ENCODE measurements around the gene SLC16A10. TPM values are rescaled to one million over a fixed set of nuclear protein-coding genes. Genes with fewer than 3 reads are reported as not detected.

Gene SLC16A10
- polyA plus RNA-seq, 3 donors = 0.05 to 0.15 TPM; not detected in 1

- H3K4me2 ChIP-seq (replicated peaks; ENCODE audit: extremely low read depth, low read length, poor library complexity, severe bottlenecking) = no peak overlapping the region
- no peaks in the 10 kb centered on the region for H4K20me1 ChIP-seq (ENCODE audit: insufficient read depth, low read length)
- Mint-ChIP-seq H3K27me3 (ENCODE audit: low read depth in 3 of 3) (no peaks in the 10 kb centered on the region), H3K4me1 (no peaks in the 10 kb centered on the region), H3K27ac (no peak overlapping the region), H3K4me3 (no peak overlapping the region), H3K9me3 (no peaks in the 10 kb centered on the region), H3K36me3 (no peaks in the 10 kb centered on the region)
- TF ChIP-seq, protein P1, sequence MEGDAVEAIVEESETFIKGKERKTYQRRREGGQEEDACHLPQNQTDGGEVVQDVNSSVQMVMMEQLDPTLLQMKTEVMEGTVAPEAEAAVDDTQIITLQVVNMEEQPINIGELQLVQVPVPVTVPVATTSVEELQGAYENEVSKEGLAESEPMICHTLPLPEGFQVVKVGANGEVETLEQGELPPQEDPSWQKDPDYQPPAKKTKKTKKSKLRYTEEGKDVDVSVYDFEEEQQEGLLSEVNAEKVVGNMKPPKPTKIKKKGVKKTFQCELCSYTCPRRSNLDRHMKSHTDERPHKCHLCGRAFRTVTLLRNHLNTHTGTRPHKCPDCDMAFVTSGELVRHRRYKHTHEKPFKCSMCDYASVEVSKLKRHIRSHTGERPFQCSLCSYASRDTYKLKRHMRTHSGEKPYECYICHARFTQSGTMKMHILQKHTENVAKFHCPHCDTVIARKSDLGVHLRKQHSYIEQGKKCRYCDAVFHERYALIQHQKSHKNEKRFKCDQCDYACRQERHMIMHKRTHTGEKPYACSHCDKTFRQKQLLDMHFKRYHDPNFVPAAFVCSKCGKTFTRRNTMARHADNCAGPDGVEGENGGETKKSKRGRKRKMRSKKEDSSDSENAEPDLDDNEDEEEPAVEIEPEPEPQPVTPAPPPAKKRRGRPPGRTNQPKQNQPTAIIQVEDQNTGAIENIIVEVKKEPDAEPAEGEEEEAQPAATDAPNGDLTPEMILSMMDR (IDR thresholded peaks at IDR 0.05) = no peak
- no peak overlapping the region for H2AFZ ChIP-seq (ENCODE audit: insufficient read depth, low read depth, low read length, poor library complexity, severe bottlenecking)
- H3K36me3 ChIP-seq (replicated peaks in 1 of 2; ENCODE audit: control insufficient read depth in 1 of 2, insufficient read depth in 2 of 2, low read length in 2 of 2) = no peaks in the 10 kb centered on the region
- H3K27me3 ChIP-seq (ENCODE audit: control insufficient read depth in 2 of 2, insufficient read depth in 2 of 2, low read length in 2 of 2) = no peaks in the 10 kb centered on the region
- H3K4me1 ChIP-seq (ENCODE audit: control insufficient read depth in 1 of 2, insufficient read depth in 2 of 2, low read length in 2 of 2) = no peaks in the 10 kb centered on the region
- no peaks in the 10 kb centered on the region for H3K9me3 ChIP-seq (replicated peaks in 1 of 2; ENCODE audit: control insufficient read depth in 1 of 2, insufficient read depth in 1 of 2, low read length in 2 of 2)
- no peak overlapping the region for H3K27ac ChIP-seq (ENCODE audit: low read depth in 1 of 2, low read length in 2 of 2)
- intact Hi-C loops (cut with micrococcal nuclease) = no loop called here
- H3K9ac ChIP-seq (ENCODE audit: insufficient read depth, low read length, poor library complexity, severe bottlenecking) = no peak overlapping the region
- DNase-seq = no peak
- H3K4me3 ChIP-seq (replicated peaks in 1 of 3; ENCODE audit: low read depth in 2 of 3, low read length in 3 of 3) = no peak overlapping the region
- H3K79me2 ChIP-seq (ENCODE audit: insufficient read depth, low read length) = no peaks in the 10 kb centered on the region
- WGBS (ENCODE audit: insufficient coverage) = 94% methylated on average over 3 of the region's 6 CpGs
Observed at GRCh38 chr6:111177131-111177530, 89.8 kb downstream of the SLC16A10 start.

GRCh38 chr6:111183702-111184517 is 96.6 kb downstream of the SLC16A10 start:
- intact Hi-C loops (cut with micrococcal nuclease) = no loop called here
- no peaks in the 10 kb centered on the region for H3K4me1 Mint-ChIP-seq
- WGBS (ENCODE audit: insufficient coverage) = no CpG with 5 or more reads among the region's 5 CpGs

More at GRCh38 chr6:111183702-111184517, 96.6 kb downstream of the SLC16A10 start:
- H3K4me3 ChIP-seq (replicated peaks in 1 of 3; ENCODE audit: low read depth in 2 of 3, low read length in 3 of 3) = no peak overlapping the region
- no peaks in the 10 kb centered on the region for H3K36me3 Mint-ChIP-seq
- no peaks in the 10 kb centered on the region for H3K27me3 ChIP-seq (ENCODE audit: control insufficient read depth in 2 of 2, insufficient read depth in 2 of 2, low read length in 2 of 2)
- peaks cover 0 to 1% (median 0%) of the 10 kb centered on the region in 7 donors for H3K9me3 Mint-ChIP-seq
- H3K79me2 ChIP-seq (ENCODE audit: insufficient read depth, low read length) = no peaks in the 10 kb centered on the region
- no peak overlapping the region for H3K9ac ChIP-seq (ENCODE audit: insufficient read depth, low read length, poor library complexity, severe bottlenecking)
- no peak overlapping the region for H2AFZ ChIP-seq (ENCODE audit: insufficient read depth, low read depth, low read length, poor library complexity, severe bottlenecking)
- no peaks in the 10 kb centered on the region for H3K4me1 ChIP-seq (ENCODE audit: control insufficient read depth in 1 of 2, insufficient read depth in 2 of 2, low read length in 2 of 2)
- no peak overlapping the region for H3K27ac ChIP-seq (ENCODE audit: low read depth in 1 of 2, low read length in 2 of 2)
- no peaks in the 10 kb centered on the region for H3K36me3 ChIP-seq (replicated peaks in 1 of 2; ENCODE audit: control insufficient read depth in 1 of 2, insufficient read depth in 2 of 2, low read length in 2 of 2)
- no peak overlapping the region for H3K4me3 Mint-ChIP-seq
- H4K20me1 ChIP-seq (ENCODE audit: insufficient read depth, low read length) = no peaks in the 10 kb centered on the region
- no peaks in the 10 kb centered on the region for H3K27me3 Mint-ChIP-seq (ENCODE audit: low read depth in 3 of 3)
- no peaks in the 10 kb centered on the region for H3K9me3 ChIP-seq (replicated peaks in 1 of 2; ENCODE audit: control insufficient read depth in 1 of 2, insufficient read depth in 1 of 2, low read length in 2 of 2)
- H3K4me2 ChIP-seq (replicated peaks; ENCODE audit: extremely low read depth, low read length, poor library complexity, severe bottlenecking) = no peak overlapping the region
- no peak overlapping the region for H3K27ac Mint-ChIP-seq
- TF ChIP-seq, protein P1 (IDR thresholded peaks at IDR 0.05) = no peak
- DNase-seq = no peak

Data from CD14-positive monocyte (primary cell).